GM19025 (cell line): ENCODE data around the gene LDLRAD1.
"Not testable (repeated sequence)": the region's sequence is repeated elsewhere in the genome, so short reads cannot be mapped to it uniquely, and the experiment has no call there.

ENCODE experiments used
- ATAC-seq: cut with Tn5 transposase; IDR thresholded peaks from one replicate; pipeline ENCODE4 v1.9.1; 2021; ENCODE audit warnings: mild to moderate bottlenecking, low read depth, moderate library complexity; ENCODE audit not compliant: unreplicated experiment

LDLRAD1 gene

GRCh38 chr1:54017979-54018378, at the start of gene LDLRAD1:
Gene LDLRAD1, minus strand, starts transcription at chr1:54018186. Its CDS starts 74 bp downstream, at chr1:54018112.
- ATAC-seq, result no peak

- ATAC-seq, result no peak
Observed at GRCh38 chr1:54064299-54064698, 46.3 kb upstream of the LDLRAD1 start.

- no peak for ATAC-seq
Observed at GRCh38 chr1:54054438-54054749, 36.4 kb upstream of the LDLRAD1 start.

GRCh38 chr1:54053745-54054437, 35.9 kb upstream of the LDLRAD1 start:
- ATAC-seq, result no peak

GRCh38 chr1:54052934-54053744, 35.2 kb upstream of the LDLRAD1 start, which contains the start of the genes TCEANC2 and TMEM59:
Gene TCEANC2, plus strand, starts transcription at chr1:54053608. Its CDS starts 815 bp downstream, at chr1:54054423.
Gene TMEM59, minus strand, starts transcription at chr1:54053204. Its CDS starts 16 bp downstream, at chr1:54053188.
- peak; percentile 93 for ATAC-seq

- ATAC-seq, result peak; percentile 5
Observed at GRCh38 chr1:54052431-54052933, 34.5 kb upstream of the LDLRAD1 start.

GRCh38 chr1:54051933-54052430, 34.0 kb upstream of the LDLRAD1 start:
- no peak for ATAC-seq

- not testable (repeated sequence) for ATAC-seq
Observed at GRCh38 chr1:54050435-54050834, 32.4 kb upstream of the LDLRAD1 start.

- ATAC-seq, result no peak
Observed at GRCh38 chr1:54047384-54048305, 29.7 kb upstream of the LDLRAD1 start.

- ATAC-seq, result no peak
Observed at GRCh38 chr1:54046671-54047383, 28.8 kb upstream of the LDLRAD1 start.

GRCh38 chr1:54045496-54045895, 27.5 kb upstream of the LDLRAD1 start:
- ATAC-seq, result no peak

- ATAC-seq, result no peak
Observed at GRCh38 chr1:54041806-54042205, 23.8 kb upstream of the LDLRAD1 start.

GRCh38 chr1:54037476-54037875, 19.5 kb upstream of the LDLRAD1 start:
- no peak for ATAC-seq

- no peak for ATAC-seq
Observed at GRCh38 chr1:54028306-54029251, 10.6 kb upstream of the LDLRAD1 start.

- no peak for ATAC-seq
Observed at GRCh38 chr1:54027848-54028247, 9.9 kb upstream of the LDLRAD1 start.

GRCh38 chr1:54024811-54025210, 6.8 kb upstream of the LDLRAD1 start:
- ATAC-seq, result not testable (repeated sequence)

- ATAC-seq, result no peak
Observed at GRCh38 chr1:54024358-54024757, 6.4 kb upstream of the LDLRAD1 start.

- ATAC-seq, result not testable (repeated sequence)
Observed at GRCh38 chr1:54019562-54020176, 1.7 kb upstream of the LDLRAD1 start.
